Measurements from ENCODE around the gene SMIM1.
A peak's percentile ranks its signal among the peaks of the same experiment; 100 is the strongest.

The SMIM1 gene

GRCh38 chr1:3819771-3820200 is 47.2 kb downstream of the SMIM1 start:
- POLR2A ChIA-PET (ENCODE audit: low non-redundant PET): no interaction called here
- DNase-seq (ENCODE audit: low spot score): peak; percentile 26
- CTCF ChIA-PET: no interaction called here
- TF ChIP-seq CTCF (conservative IDR thresholded peaks at IDR 0.05; ENCODE audit: low read depth): no peak
- peak overlapping the region; percentile 61 for H3K27ac ChIP-seq

GRCh38 chr1:3820316-3820715 is 47.8 kb downstream of the SMIM1 start:
- CTCF ChIA-PET: no interaction called here

GRCh38 chr1:3821004-3821403 is 48.5 kb downstream of the SMIM1 start:
- TF ChIP-seq CTCF (conservative IDR thresholded peaks at IDR 0.05; ENCODE audit: low read depth): no peak
- ChIA-PET CTCF (no interaction called here), POLR2A (ENCODE audit: low non-redundant PET) (no interaction called here)
- no peak for DNase-seq (ENCODE audit: low spot score)
- no peak overlapping the region for H3K27ac ChIP-seq

More at GRCh38 chr1:3820316-3820715, 47.8 kb downstream of the SMIM1 start:
- POLR2A ChIA-PET (ENCODE audit: low non-redundant PET): no interaction called here
- H3K27ac ChIP-seq: no peak overlapping the region; the same call in 1 of the 2 replicates
- no peak for DNase-seq (ENCODE audit: low spot score)
- TF ChIP-seq CTCF (conservative IDR thresholded peaks at IDR 0.05; ENCODE audit: low read depth): no peak

GRCh38 chr1:3821447-3821846 is 48.9 kb downstream of the SMIM1 start:
- ChIA-PET CTCF (no interaction called here), POLR2A (ENCODE audit: low non-redundant PET) (no interaction called here)
- H3K27ac ChIP-seq: no peak overlapping the region
- DNase-seq (ENCODE audit: low spot score): no peak
- no peak for TF ChIP-seq CTCF (conservative IDR thresholded peaks at IDR 0.05; ENCODE audit: low read depth)

- CTCF ChIA-PET: no interaction called here
- H3K27ac ChIP-seq: no peak overlapping the region
- POLR2A ChIA-PET (ENCODE audit: low non-redundant PET): no interaction called here
- no peak for TF ChIP-seq CTCF (conservative IDR thresholded peaks at IDR 0.05; ENCODE audit: low read depth)
- no peak for DNase-seq (ENCODE audit: low spot score)
These were observed 49.4 kb downstream of the SMIM1 start for GRCh38 chr1:3821908-3822307.

GRCh38 chr1:3822421-3822820 is 49.9 kb downstream of the SMIM1 start:
- ChIA-PET CTCF (no interaction called here), POLR2A (ENCODE audit: low non-redundant PET) (no interaction called here)
- H3K27ac ChIP-seq: no peak overlapping the region
- TF ChIP-seq CTCF (conservative IDR thresholded peaks at IDR 0.05; ENCODE audit: low read depth): no peak
- no peak for DNase-seq (ENCODE audit: low spot score)

GRCh38 chr1:3824650-3825049 is 52.1 kb downstream of the SMIM1 start:
- DNase-seq (ENCODE audit: low spot score): no peak
- ChIA-PET CTCF (no interaction called here), POLR2A (ENCODE audit: low non-redundant PET) (no interaction called here)
- H3K27ac ChIP-seq: no peak overlapping the region
- no peak for TF ChIP-seq CTCF (conservative IDR thresholded peaks at IDR 0.05; ENCODE audit: low read depth)
